NOMO-1 treated with dmso at 0.1 percent for 144 hours (cell line): Measurements from ENCODE around the gene TSHB.
A peak's percentile ranks its signal among the peaks of the same experiment; 100 is the strongest.

Source experiments
- DNase-seq: peaks from one replicate; lab custom pipeline; 2025; ENCODE audit not compliant: unreplicated experiment; lab: John Stamatoyannopoulos, UW

Gene TSHB

DNA sequence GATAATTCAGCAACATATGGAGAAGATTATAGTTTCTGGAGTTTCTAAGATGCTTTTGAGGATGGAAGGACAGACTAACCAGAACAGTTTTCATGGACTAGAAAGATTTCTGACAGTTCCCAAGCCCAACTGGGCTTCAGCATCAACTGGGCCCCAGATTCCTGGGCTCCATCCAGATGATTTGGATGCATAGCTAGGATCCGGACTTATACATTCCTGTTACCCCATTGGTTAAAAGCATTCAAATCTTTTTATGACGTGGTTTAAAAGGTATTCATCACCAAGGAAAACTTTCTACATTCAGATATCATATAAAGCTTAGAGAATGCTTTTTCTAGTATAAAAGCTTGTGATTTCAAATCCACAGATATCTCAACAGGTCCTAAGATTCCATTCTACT lies 29.7 kb downstream of the TSHB start:
- DNase-seq = no peak

DNA sequence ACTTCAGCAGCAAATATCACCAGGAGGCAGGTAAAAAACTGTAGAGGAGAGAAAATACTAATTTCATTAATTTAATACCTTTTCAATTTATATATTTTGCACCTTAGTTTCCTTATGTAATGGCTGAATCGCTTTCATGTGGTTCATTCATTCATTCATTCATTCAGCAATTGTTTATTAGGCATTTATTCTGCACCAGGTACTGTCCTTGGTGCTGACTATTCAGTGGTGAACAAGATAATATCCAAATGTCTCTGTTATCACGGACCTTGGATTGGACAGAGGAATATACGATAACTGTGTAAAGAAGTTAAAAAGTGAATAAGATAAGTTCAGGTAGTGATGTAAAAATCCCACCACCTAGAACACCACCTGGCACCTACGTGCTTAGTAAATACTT lies 30.9 kb downstream of the TSHB start:
- DNase-seq = no peak

DNA sequence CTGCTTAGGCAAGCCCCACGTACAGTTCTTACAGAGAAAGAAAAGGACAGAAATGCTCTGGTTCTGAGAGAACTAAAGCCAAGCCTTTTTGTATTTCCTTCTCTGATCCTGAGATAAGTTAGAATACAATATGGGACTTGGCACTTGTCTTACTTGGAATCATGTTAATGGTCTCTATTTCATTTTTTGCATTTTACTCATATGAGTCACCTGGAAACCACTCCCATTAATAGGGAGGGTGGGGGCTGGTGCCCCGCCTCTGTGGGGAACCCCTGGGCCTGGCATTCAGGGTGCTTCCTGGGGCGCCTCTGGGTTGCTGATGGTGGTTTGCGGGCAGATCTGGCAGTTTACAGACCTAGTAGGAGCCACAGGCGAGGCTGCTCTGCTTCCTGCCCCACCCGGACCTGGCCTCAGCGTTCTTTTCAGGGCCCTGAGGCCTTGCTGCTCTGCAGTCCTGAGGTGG lies 32.9 kb downstream of the TSHB start:
- DNase-seq = peak; percentile 42

DNA sequence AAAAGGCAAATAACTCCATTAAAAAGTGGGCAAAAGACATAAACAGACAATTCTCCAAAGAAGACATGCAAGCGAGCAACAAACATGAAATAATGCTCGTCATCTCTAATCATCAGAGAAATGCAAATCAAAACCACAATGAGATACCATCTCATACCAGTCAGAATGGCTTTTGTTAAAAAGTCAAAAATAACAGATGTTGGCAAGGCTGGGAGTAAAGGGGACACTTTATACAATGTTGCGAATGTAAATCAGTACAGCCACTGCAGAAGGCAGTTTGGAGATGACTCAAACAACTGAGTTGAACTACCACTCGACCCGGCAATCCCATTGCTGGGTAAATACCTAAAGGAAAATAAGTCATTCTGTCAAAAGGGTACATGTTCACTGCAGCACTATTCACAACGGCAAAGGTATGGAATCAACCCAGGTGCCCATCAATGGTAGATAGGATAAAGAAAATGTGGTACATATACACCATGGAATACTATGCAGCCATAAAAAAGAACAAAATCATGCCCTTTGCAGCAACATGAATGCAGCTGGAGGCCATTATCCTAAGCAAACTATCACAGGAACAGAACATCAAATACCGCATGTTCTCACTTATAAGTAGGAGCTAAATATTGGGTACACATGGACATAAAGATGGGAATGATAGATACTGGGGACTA lies 33.7 kb downstream of the TSHB start:
- no peak for DNase-seq

DNA sequence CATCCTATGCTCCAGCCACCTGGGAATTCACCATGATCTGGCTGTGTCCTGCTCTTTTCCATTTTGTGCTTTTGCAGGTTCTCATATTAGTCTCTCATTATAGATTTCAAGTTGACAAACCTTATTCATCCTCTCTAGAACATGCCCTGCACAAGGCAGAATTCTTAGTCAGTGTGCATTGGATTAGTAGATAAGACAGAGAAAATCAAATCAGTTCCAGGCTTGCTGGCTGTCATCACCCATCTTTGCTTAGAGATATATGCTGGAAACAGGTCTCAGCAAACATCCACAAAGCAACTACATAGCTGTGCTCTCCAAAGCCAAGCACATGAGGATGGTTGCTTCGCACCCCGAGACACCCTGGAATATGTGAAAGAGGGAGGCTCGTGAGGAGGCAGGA lies 34.8 kb downstream of the TSHB start:
- DNase-seq = no peak

DNA sequence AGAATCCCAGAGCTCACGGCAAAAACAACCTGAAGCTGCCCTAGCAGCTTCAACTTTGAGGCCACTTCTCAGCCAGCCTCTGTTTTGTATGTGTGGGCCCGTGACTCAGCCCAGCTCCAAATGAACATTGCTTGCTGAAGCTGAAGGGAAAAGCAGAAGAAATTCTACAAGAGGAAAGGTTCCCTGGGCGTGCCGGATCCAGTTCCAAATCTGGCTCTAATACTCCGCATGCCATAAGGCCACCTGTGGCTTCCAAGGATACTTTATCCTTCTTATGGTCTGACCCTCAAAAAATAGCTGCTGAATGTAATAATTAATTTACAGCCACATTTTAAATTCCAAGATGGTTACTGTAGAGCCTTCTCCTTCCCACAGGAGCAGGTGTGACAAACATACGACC lies 35.4 kb downstream of the TSHB start:
- DNase-seq = no peak

DNA sequence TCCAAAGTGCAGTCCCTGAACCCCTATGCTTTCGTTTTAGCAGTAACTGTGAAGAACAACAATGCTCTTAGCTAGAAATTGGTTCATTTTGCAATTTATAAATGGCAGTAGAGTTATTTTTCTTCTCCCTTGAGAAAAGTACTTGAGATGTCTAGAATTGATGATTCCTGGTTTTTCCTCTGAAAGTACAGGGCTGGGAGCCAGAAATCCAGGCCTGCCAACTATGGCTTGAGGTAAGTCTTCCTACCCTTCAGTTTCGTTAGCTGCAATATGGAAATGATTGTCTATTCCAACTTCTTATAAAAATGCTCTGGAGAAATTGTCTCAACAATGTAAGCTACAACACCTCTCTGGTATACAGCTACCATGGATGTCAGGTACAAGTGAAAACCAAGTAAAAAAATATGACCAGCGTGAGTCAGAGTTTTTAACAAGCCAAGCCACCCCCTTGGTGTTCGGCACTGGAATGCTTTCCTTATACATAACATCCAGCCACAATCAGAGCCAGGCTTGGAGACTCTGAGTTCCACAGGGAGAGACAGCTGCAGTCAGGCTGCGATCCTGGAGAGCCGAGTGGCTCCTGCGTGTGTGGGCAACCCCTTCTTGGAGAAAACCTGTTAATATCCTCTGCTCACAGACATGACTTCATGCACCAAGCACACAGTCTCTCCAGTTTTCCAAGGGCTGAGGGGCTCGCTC lies 37.7 kb downstream of the TSHB start:
- no peak for DNase-seq

DNA sequence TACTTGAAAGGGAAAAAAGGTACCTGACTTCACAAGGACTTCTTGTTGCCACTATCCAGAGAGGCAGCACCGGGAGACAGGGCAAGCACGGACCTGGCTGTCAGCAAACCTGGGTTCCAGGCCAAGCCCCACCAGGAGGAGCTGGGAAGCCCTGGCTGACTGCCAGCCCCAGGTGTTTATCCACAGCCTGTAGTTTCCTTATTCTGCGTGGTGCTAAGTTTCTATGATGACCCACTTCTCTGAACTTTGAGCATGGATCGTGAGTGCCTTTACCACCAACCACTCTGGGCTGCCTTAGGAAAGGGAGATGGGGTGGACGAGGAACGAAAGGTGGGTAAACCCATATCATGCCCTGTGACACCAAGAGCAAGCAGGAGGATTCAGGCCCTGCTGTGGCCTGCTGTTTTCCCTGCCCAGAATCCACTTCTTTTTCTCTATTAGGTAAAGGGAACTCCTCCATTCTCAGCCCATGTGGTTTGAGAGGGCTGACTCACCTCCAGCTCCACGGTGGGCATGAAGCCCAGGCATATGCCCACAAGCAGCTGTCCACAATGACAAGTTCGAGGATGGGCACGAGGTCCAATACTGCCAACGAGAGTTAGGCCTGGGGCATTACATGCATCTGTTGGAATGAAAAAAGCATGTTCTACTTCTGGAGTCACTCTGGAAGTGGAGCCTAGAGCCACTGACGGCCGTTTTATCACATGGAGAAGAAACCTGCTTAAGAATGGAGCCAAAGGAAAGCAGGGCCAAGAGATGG lies 39.4 kb downstream of the TSHB start:
- DNase-seq = no peak

DNA sequence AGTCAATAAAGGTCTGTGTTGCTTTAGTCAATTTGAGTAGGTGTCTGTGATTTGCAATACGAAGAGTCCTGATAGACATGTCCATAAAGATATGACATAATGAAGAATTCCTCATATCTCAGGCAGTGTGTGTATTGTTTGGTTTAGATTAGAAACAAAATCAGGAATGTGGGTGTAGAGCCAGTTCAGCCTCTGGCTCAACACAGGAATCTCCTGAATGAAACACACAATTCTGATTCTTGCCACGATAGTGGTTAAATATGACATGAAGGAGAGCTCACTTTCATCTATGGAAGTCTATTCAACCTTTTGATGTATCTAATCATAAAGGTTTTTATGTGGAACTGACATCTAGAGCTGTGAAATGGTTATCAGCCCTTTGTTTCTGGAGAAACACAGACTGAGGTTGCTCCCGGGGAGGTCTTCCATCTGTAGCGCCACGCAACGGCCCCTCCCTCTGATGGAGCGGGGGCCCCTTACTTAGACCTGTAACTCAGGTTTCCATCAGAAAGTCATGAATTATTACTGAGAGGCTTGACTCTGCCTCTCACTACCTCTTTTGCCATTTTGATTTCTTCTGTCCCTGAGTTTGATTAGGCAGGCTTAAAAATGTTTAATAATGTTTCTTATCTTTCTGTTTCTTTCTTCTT lies 40.2 kb downstream of the TSHB start:
- DNase-seq = no peak

DNA sequence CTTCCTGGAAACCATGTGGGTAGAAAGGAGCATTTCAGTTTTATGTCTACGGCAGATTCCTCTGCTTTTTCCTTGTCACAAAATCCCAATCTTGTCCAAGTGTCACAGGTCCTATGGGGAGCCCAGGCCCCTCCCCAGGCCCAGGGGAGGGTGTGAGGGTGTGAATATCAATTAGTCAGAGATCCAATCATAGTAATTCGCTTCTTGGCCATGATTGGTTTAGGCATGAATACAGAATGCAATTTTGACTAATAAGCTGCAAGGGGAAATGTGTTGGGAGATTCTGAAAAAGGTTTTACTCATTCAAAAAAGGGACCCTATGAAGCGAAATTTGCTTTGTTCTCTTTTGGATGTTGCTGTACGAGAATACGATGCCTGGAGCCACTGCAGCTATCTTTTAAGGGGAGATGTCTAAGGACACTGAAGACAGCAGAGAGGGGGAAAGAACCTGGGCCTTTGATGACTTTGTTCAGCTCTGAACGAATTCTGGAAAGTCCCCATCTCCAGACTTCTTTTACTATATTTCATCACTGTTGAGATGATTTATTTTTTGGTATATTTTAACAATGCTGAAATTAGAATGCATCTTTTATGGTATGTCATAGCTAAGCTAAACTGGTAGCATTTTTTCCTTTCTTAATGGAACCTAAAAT lies 41.5 kb downstream of the TSHB start:
- no peak for DNase-seq

DNA sequence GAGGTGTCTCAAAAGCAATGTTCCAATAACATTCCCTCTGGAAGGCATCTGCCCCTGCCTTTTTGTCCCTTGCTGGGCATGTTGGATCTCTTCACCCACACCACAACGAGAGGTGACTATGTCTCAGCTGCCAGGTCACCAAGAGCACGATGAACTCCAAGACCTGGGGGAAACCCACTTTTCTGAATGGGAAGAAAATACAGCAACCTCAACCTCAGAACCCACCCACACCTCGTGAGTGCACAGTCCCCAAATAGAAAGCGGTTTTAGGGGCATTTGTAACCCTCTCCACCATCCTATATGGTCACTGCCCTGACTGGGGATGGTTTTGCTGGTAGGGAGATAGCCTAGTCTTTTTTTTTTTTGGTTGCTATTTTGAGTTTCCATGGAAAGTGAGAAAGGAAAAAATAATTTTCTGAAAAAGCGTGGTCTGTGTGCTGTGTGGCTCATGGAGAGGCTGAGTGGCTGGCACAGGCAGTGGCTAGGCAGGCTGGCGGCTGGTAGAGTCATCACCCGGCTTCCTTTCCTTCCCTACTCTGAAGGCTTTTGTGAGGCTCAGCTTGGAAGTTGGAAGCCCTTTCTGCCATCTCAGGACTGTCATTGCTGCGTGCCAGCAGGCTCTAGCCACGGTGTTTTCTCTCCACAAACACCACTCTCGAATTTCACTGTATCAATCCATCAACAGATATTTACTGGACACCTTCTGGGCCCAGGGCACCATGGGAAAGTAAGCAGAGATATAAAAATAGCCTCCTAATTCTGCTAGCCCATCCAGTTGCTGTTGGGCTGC lies 43.9 kb downstream of the TSHB start:
- DNase-seq = no peak

DNA sequence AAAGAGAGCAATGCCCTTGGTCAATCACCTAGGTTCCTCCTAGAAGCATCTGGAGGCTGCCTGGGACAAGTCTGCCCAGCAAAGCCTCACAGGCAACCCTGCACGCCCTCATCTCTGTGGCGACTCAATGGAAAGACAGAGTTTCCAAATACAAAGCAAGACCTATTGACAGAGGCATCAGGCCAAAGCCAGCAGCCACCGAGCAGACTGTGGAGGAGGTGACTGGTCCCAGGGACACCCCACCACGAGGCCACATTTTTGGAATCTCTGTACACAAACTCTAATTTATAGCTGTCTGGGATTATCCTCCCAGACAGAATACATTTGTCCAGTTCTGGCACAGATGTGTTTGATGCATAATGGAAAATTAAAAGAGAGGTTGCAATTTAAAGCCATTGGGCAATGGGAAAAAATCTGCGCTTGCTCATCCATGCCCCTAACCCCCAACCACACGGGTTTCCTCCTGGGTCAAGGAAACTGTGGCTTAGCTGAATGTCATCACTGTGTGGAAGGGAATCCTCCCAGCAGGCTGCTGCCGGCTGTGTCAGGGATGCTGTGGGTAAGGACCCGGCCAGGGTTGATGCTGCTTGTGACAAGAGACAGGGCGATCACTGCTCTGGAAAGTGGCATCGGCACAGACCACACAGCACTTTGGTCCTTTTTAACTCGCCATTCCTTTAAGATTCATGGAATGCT lies 45.4 kb downstream of the TSHB start:
- no peak for DNase-seq

DNA sequence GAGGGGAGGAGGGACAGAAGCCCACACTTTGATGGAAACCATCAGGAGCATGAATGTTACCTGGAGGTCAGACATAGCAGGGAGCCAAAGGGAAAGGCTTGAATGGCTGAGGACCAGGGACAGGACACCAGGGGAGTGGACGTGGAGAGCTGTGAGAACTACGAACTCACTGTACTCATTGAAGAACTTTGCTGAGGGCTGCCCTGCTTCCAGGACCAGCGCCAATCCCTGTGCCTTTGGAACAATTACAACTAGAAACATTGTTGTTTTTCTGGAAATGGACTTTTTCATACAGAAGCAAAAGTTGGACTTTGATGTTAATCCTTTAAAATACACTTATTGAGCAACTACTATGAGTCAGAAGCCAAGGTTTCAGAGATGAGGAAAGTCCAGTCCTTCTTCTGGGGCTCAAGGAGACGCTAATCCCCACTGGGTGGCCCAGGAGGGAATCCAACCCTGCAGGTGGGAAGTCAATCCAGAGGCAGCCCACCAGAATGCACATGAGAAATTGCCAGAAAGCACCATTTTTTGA lies 46.8 kb downstream of the TSHB start:
- DNase-seq = no peak

DNA sequence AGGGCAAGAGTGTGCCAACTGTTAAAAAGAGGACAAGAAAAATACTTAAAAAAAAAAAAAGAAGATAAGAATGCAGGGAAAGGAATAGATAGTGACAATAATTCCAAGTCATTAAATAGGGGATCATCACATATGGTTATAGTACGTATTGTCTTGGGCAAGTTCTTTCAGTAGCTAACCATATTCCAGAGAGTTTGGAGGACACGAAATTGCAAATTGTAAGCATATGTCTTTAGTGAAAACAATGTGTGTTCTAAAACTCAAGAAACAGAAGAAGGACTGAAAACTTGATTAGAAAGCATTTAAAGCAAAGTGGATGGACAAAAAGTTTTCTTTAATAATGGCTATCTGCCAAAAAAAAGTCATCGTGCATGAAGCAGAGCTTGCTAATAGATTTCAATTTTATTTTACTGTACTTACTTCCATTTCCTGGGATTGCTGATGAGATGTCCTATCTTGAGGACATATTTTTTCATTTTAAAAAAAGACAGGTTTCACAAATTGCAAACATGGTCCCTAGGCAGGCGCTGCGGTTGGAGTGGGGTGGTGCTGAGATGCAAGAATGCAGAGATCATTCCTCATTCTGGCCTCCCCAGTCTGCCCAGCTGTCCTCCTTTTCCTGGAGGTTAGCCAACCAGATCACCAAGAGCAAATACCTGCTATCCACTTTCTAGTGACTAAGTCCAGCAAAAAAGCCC lies 47.8 kb downstream of the TSHB start:
- DNase-seq = no peak

DNA sequence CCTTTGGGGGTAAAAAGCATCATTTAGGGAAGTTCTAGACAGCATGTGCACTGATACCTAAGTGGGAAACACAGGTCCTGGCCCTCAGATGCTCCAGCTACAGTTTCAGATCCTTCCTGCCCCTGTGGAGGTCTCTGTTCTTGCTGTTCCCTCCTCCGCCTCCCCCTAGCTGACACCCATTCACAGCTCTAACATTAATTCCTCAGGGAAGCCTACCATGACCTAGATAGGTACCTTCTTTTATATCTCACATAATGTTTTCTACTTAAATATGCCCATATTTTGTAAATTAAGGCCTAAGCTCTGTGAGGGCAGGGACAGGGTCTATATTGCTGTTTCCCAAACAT lies 48.3 kb downstream of the TSHB start:
- no peak for DNase-seq

DNA sequence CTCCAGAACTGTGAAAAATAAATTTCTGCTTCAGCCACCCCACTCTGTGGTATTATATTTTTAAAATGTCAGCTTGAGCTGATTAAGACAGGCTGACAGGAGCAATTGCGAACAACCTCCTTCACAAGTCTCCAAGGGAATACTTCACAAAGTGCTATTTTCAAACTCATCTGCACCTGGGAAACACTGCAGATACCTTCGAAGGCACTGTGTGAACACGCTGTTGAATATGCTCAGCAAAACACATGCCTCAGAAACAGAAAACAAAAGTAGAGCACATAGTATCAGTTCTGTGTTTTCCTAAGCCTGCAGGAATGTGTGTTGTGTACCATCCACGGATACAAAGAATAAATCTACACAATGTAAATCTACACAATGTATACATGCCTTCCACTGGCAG lies 49.1 kb downstream of the TSHB start:
- DNase-seq = no peak

DNA sequence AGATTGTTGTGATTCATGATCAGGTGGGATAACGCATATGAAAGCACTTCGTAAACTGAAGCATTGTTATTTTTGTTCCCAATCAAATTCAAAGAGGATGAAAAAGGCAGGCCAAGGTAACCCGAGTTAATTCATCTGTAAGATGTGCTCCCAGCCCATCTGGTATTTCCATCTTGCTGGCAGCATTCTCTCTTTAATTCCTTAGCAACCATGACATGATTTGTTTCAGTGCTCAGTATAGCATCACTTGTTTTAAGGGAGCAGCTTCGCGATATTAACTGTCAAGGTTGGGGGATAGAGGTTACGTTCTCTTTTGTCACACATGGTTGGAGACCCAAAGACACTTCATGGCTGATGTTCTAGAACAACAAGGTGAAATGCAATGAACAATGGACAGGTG lies 53.3 kb downstream of the TSHB start:
- DNase-seq = no peak
